ENCODE results near the gene SMARCA5.

DNA sequence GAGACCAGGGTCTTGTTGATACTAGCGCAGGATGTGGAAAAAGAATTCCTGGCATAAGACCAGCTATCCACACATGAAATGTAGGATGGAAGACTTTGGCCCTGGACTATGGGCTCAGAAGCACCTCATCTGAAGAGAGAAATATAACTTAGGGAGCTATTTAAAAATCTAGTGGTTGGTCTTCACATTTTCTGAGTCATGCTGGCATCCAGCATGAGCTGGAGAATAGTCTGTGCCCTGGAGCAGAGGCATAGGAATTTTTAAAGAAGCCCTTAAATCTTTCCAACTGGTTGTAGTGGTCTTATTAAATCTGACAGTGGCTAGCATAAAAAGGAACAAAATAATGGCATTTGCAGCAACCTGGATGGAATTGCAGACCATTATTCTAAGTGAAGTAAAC is 86.3 kb downstream of the SMARCA5 start:
- TF ChIP-seq EZH2 (IDR thresholded peaks at IDR 0.05; ENCODE audit: borderline replicate concordance, low read length) (no peak), CTCF (conservative IDR thresholded peaks at IDR 0.05 in 1 of 2, IDR thresholded peaks at IDR 0.05 in 1 of 2; ENCODE audit: extremely low read depth in 1 of 2, insufficient read depth in 1 of 2, low read depth in 1 of 2, low read length in 2 of 2) (no peak)
